ENCODE results near the gene SMYD5. TPM values are rescaled to one million over a fixed set of nuclear protein-coding genes. Genes with fewer than 3 reads are reported as not detected.

The SMYD5 gene
- total RNA-seq, 4 donors from 2014 or later: 12.1 to 19.6 (median 15.4) TPM

DNA sequence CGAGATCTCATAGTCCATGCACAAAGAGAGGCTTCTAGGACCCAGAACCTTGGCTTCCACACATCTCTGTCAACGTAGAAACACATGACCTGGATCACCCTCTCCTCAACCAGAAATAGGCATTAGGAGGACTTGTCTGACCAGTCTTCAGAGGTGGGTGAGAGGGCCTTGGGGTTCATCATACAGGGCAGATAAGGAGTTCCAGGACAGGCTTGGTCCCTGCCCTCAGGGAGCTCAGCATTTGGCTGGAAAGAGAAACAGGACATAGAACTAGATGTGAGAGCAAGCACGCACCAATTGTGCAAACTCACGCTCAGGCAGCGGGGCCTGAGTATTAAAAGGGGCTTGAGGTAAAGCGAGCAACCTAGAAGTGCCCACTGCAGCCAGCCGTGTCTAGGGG is 40.3 kb upstream of the SMYD5 start:
- no peak overlapping the region for H3K27ac ChIP-seq (replicated peaks in 1 of 4)
- WGBS: 97% methylated on average over 7 of the region's 7 CpGs
- no peaks in the 10 kb centered on the region for H3K9me3 ChIP-seq
- TF ChIP-seq EP300 (IDR thresholded peaks at IDR 0.05) (no peak), POLR2A (IDR thresholded peaks at IDR 0.05; ENCODE audit: low read depth) (no peak), POLR2AphosphoS5 (IDR thresholded peaks at IDR 0.05) (no peak)
- TF ChIP-seq, protein P1, sequence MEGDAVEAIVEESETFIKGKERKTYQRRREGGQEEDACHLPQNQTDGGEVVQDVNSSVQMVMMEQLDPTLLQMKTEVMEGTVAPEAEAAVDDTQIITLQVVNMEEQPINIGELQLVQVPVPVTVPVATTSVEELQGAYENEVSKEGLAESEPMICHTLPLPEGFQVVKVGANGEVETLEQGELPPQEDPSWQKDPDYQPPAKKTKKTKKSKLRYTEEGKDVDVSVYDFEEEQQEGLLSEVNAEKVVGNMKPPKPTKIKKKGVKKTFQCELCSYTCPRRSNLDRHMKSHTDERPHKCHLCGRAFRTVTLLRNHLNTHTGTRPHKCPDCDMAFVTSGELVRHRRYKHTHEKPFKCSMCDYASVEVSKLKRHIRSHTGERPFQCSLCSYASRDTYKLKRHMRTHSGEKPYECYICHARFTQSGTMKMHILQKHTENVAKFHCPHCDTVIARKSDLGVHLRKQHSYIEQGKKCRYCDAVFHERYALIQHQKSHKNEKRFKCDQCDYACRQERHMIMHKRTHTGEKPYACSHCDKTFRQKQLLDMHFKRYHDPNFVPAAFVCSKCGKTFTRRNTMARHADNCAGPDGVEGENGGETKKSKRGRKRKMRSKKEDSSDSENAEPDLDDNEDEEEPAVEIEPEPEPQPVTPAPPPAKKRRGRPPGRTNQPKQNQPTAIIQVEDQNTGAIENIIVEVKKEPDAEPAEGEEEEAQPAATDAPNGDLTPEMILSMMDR (IDR thresholded peaks at IDR 0.05): no peak
- peaks cover 0 to 52% (median 8%) of the 10 kb centered on the region in 4 donors for H3K27me3 ChIP-seq
- no peak for DNase-seq (ENCODE audit: extremely low spot score)
- no peaks in the 10 kb centered on the region for H3K36me3 ChIP-seq
- intact Hi-C loops (cut with DNase I): no loop called here
- H3K4me3 ChIP-seq: no peak overlapping the region
- peaks cover 23 to 31% (median 29%) of the 10 kb centered on the region in 4 donors for H3K4me1 ChIP-seq

DNA sequence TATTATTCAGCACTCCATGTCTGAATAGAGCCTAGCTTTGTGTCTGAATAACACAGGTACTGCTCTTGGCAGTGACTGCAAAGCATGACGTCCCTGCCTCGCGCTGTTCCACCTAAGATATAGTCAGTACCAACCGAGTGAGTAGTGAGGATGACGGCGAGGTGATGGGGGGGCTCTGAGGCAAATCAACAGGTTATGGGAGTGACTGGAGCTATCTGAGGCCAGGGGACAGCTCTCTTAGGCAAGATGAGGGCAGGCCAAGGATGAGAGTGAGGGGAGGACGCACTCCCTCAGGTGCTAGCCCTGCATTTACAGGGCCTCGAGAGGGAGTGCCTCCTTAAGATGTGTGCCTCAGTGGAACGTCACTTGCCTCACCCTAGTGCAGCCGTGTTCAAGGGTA is 39.8 kb upstream of the SMYD5 start:
- no peak overlapping the region for H3K27ac ChIP-seq (replicated peaks in 1 of 4)
- TF ChIP-seq POLR2AphosphoS5 (IDR thresholded peaks at IDR 0.05) (no peak), EP300 (IDR thresholded peaks at IDR 0.05) (no peak), POLR2A (IDR thresholded peaks at IDR 0.05; ENCODE audit: low read depth) (no peak)
- TF ChIP-seq, protein P1 (IDR thresholded peaks at IDR 0.05): no peak
- intact Hi-C loops (cut with DNase I): no loop called here
- WGBS: 96% methylated on average over 10 of the region's 10 CpGs
- H3K9me3 ChIP-seq: no peaks in the 10 kb centered on the region
- H3K4me1 ChIP-seq: peaks cover 23 to 31% (median 29%) of the 10 kb centered on the region in 4 donors
- H3K4me3 ChIP-seq: no peak overlapping the region
- peaks cover 0 to 56% (median 8%) of the 10 kb centered on the region in 4 donors for H3K27me3 ChIP-seq
- H3K36me3 ChIP-seq: no peaks in the 10 kb centered on the region
- no peak for DNase-seq (ENCODE audit: extremely low spot score)

DNA sequence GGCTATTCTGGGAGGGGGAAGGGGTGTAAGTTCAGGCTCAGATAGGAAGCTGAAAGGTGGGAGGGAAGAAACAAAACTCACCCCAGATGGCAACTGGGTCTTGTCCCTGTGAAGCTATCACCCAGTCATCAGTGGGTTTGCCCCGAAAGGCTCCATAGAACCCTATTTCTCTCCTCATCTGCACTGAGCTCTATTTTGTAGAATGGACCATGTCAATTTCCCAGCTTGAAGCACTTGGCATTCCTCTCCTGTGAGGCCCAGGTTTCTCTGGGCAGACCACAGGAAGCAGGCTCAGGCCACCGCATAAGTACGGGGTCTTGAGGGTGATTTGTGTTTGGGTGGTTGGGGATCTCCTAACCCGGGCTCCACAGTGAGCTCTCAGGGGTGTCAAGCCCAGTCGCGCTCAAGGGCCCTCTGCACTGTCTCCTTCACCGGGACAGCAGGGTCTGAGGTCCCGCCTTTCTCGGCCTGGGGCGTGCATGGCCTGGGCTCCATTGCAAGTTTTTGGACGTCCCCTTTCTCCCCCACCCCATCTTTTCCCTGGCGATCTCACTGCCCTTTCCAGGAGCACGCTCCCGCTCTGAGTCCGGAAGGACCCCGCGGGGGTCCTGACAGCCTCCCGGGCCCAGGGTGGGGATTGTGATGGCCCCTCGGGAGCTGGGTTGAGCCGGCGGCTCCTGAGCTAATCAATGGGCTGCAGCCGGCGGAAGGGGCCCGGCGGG is 38.9 kb upstream of the SMYD5 start:
- Histone ChIP-seq H3K9me3 (no peaks in the 10 kb centered on the region), H3K27me3 (peaks cover 0 to 65% (median 8%) of the 10 kb centered on the region in 4 donors), H3K27ac (replicated peaks in 1 of 4) (peak overlapping the region in 1 of 4 donors; percentile 66), H3K4me3 (peak overlapping the region; percentile 54 to 64 (median 62)), H3K4me1 (peaks cover 23 to 31% (median 29%) of the 10 kb centered on the region in 4 donors), H3K36me3 (no peaks in the 10 kb centered on the region)
- 75% methylated on average over 8 of the region's 25 CpGs for WGBS
- no peak for DNase-seq (ENCODE audit: extremely low spot score)
- TF ChIP-seq EP300 (IDR thresholded peaks at IDR 0.05) (no peak), POLR2AphosphoS5 (IDR thresholded peaks at IDR 0.05) (no peak), POLR2A (IDR thresholded peaks at IDR 0.05; ENCODE audit: low read depth) (no peak)
- TF ChIP-seq, protein P1 (IDR thresholded peaks at IDR 0.05): no peak
- intact Hi-C loops (cut with DNase I): loop anchor here (5.0 kb wide), 3 partner anchors 88 to 278 kb away; partner anchors contain the start of gene SFXN5

DNA sequence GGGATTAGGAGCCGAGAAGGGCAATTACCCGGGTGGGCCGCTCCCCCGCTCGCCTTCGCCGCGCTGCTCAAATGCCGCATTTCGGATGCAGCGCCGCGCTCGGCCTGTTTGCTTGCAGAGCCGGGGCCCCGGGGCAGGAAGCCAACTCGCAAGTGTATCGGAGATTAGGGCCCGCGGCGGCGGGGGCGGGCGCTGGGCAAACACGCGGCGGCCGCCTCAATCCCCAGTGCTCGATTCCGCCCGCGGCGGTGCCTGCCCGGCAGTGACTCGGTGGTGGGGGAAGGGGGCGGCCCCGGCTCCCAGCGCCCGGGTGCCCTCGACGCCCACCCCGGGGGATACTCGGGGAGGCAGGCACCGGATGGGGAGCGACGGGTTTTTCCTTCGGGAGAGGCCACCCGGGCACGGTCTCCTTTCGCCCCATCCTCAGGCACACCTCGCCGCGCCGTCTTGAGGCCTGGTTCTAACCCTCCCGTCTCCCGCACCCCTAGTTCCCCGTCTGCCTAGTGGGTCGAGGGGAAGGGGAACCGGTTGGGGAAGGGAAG is 38.3 kb upstream of the SMYD5 start:
- no peaks in the 10 kb centered on the region for H3K36me3 ChIP-seq
- peak overlapping the region; percentile 54 to 64 (median 62) for H3K4me3 ChIP-seq
- peaks cover 23 to 31% (median 29%) of the 10 kb centered on the region in 4 donors for H3K4me1 ChIP-seq
- H3K27me3 ChIP-seq: peaks cover 0 to 71% (median 12%) of the 10 kb centered on the region in 4 donors
- peak overlapping the region; percentile 66 to 79 (median 77) for H3K27ac ChIP-seq (replicated peaks in 1 of 4)
- TF ChIP-seq POLR2A (IDR thresholded peaks at IDR 0.05; ENCODE audit: low read depth): no peak
- peak; percentile 93 for DNase-seq (ENCODE audit: extremely low spot score)
- intact Hi-C loops (cut with DNase I): loop anchor here (5.0 kb wide), 3 partner anchors 88 to 278 kb away; partner anchors contain the start of gene SFXN5
- WGBS: 2% methylated on average over 15 of the region's 59 CpGs
- H3K9me3 ChIP-seq: no peaks in the 10 kb centered on the region

DNA sequence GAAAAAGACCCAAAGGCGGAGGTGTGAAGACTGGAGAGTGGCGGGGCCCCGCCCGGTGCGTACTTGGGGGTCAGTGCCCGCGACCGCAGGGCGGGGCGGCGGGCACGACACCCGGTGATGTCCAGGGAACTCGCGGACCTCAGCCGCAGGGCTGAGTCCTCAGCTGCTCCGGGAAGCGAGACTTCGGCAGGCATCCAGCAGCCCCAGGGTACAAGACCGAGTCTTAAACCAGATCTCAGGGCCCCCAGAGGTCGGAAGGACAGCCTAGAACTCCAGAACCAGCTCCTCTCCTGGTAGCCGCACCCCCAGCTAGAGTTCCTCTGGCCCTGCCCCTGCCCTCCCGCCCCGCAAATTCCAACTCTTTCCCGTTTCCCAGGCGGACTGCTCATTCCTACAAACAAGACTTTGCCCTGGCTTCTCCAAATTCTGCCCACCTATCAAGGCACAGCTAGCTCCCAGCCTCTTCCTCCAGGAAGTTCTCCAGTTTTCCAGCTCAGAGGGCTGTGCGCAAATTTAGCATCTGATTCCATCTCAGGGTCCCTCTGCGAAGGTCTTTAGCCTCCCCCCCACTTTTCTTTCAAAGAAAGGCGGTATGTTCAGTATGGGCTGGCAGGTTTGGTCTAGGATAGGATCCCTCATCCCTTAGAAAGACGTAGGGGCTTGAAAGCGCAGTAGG is 37.7 kb upstream of the SMYD5 start:
- peaks cover 0 to 72% (median 13%) of the 10 kb centered on the region in 4 donors for H3K27me3 ChIP-seq
- H3K9me3 ChIP-seq: no peaks in the 10 kb centered on the region
- no peak for DNase-seq (ENCODE audit: extremely low spot score)
- WGBS: 10% methylated on average over 21 of the region's 31 CpGs
- intact Hi-C loops (cut with DNase I): loop anchor here (5.0 kb wide), 3 partner anchors 89 to 279 kb away; partner anchors contain the start of gene SFXN5
- no peaks in the 10 kb centered on the region for H3K36me3 ChIP-seq
- H3K4me3 ChIP-seq: peak overlapping the region; percentile 54 to 64 (median 62)
- TF ChIP-seq POLR2AphosphoS5 (IDR thresholded peaks at IDR 0.05): no peak
- TF ChIP-seq, protein P1 (IDR thresholded peaks at IDR 0.05): no peak
- no peak for TF ChIP-seq POLR2A (IDR thresholded peaks at IDR 0.05; ENCODE audit: low read depth)
- TF ChIP-seq EP300 (IDR thresholded peaks at IDR 0.05): no peak
- peak overlapping the region; percentile 66 to 79 (median 77) for H3K27ac ChIP-seq (replicated peaks in 1 of 4)
- peaks cover 23 to 31% (median 29%) of the 10 kb centered on the region in 4 donors for H3K4me1 ChIP-seq
